Breast epithelium (tissue), 4 donors: ENCODE results near the gene CTSH. TPM values are rescaled to one million over a fixed set of nuclear protein-coding genes. Genes with fewer than 3 reads are reported as not detected.
A peak's percentile ranks its signal among the peaks of the same experiment; 100 is the strongest.

Experiments
- DNase-seq, 2 donors: peaks; one replicate each; pipeline ENCODE4 v3.0.0-alpha.2; 2019; ENCODE audit warnings: low spot score in 2 of 2
- H3K27ac ChIP-seq, 2 donors: fragments of 200-600 bp; sonication (generic) in 1 of 2; one replicate each; pipeline ENCODE4 v1.5.1; 2016 to 2019; ENCODE audit warnings: mild to moderate bottlenecking in 1 of 2
- H3K27me3 ChIP-seq, 2 donors: fragments of 200-600 bp; sonication (generic) in 1 of 2; one replicate each; pipeline versions ENCODE4 v1.5.1 to v1.6.0; 2017 to 2019; ENCODE audit warnings: control low read depth in 1 of 2, mild to moderate bottlenecking in 1 of 2
- H3K36me3 ChIP-seq: fragments of 200-600 bp; one replicate; pipeline ENCODE4 v1.5.1; 2019
- H3K4me1 ChIP-seq, 2 donors: fragments of 200-600 bp; sonication (generic); one replicate each; pipeline ENCODE4 v1.5.1; 2016 to 2019; ENCODE audit warnings: control low read depth in 1 of 2
- H3K4me3 ChIP-seq, 3 donors: fragments of 200-600 bp; sonication (generic); 1 replicate in 2 of 3; 2 replicates in 1 of 3; pipeline ENCODE4 v1.5.1; 2016 to 2019; ENCODE audit warnings: mild to moderate bottlenecking in 3 of 3, moderate library complexity in 2 of 3
- H3K9me3 ChIP-seq, 2 donors: fragments of 200-600 bp; sonication (generic) in 1 of 2; one replicate each; pipeline ENCODE4 v1.5.1; 2016 to 2019; ENCODE audit warnings: control low read depth in 1 of 2
- CTCF ChIP-seq, 3 donors: fragments of 450-650 bp; IDR thresholded peaks; one replicate each; pipeline ENCODE4 v1.5.1; 2016 to 2017; ENCODE audit warnings: antibody characterized with exemption in 3 of 3, mild to moderate bottlenecking in 3 of 3, moderate library complexity in 3 of 3
- POLR2A ChIP-seq: fragments of 450-650 bp; IDR thresholded peaks from one replicate; pipeline ENCODE4 v1.6.1; 2016; ENCODE audit warnings: antibody characterized with exemption, mild to moderate bottlenecking, moderate library complexity
- POLR2AphosphoS5 ChIP-seq, 3 donors: sonication (generic); formaldehyde crosslinking; IDR thresholded peaks; one replicate each; pipeline ENCODE4 v1.6.1; 2017; ENCODE audit warnings: antibody characterized with exemption in 3 of 3
- intact Hi-C: fragments of 100-400 bp; cut with DNase I; formaldehyde crosslinking; loops from one replicate; pipeline ENCODE4 v1.15.1; 2023; ENCODE audit warnings: low total_unique reads
- total RNA-seq, 3 donors: library from RNA; depleted of rRNA; stranded (reverse); fragments of >200 nt; gene quantifications; one replicate each; pipeline ENCODE4 v1.1.0, GENCODE V29; 2016

CTSH gene
- total RNA-seq, 3 donors from 2014 or later = 158 to 272 (median 163) TPM

GRCh38 chr15:78987556-78988360 lies 42.9 kb upstream of the CTSH start:
- intact Hi-C loops = no loop called here
- Histone ChIP-seq H3K36me3 (no peaks in the 10 kb centered on the region), H3K4me3 (no peak overlapping the region), H3K27me3 (no peaks in the 10 kb centered on the region), H3K4me1 (no peaks in the 10 kb centered on the region), H3K9me3 (no peaks in the 10 kb centered on the region), H3K27ac (peak overlapping the region; percentile 85 to 91)
- DNase-seq = no peak
- TF ChIP-seq CTCF (IDR thresholded peaks at IDR 0.05) (no peak), POLR2A (no peak), POLR2AphosphoS5 (IDR thresholded peaks at IDR 0.05) (no peak)

DNA sequence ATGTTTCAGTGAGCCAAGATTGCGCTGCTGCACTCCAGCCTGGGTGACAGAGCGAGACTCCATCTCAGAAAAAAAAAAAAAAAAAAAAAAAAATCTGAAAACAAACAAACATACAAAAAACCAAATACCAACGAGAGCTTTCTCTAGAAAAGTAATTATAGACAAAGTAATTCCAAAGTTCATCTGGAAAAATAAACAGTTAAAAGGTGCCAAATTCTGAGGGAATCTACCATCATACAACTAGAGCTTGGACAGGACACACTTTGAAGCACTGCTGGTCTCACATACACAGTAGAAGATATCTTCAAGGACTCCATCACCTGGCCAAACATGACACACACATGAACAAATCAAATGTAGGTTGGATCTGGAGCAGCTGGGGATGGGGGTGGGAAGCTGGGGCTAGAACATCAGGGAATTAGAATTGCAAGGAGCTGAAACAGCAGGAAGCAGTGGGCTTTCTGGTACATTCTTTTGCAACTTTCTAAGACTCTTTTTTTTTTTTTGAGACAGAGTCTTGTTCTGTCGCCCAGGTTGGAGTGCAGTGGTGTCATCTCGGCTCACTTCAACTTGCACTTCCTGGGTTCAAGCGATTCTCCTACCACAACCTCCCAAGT lies 41.1 kb upstream of the CTSH start:
- no peak for DNase-seq
- Histone ChIP-seq H3K9me3 (no peaks in the 10 kb centered on the region), H3K36me3 (no peaks in the 10 kb centered on the region), H3K27me3 (no peaks in the 10 kb centered on the region), H3K4me1 (no peaks in the 10 kb centered on the region), H3K27ac (no peak overlapping the region), H3K4me3 (no peak overlapping the region)
- no peak for TF ChIP-seq CTCF (IDR thresholded peaks at IDR 0.05)
- no peak for TF ChIP-seq POLR2AphosphoS5 (IDR thresholded peaks at IDR 0.05)
- no peak for TF ChIP-seq POLR2A
- intact Hi-C loops = no loop called here

DNA sequence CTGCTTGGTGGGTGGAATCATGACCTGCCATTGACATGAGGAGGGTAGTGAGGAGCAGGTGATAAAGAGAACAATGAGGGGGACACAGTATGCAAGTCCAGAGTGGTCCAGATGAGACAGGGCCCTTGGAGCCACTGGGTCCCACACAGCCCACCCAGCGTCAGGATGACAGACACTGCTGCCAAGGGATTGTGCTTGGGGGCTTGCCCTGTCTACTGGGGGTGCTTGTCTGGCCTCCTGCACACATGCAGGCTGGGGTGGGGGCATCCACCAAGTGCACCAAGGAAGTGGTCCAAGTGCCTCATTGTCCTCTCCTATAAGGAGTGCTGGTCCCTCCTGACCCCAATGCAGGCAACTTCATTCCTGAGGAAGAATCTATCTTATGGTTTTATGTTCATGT lies 39.2 kb upstream of the CTSH start:
- Histone ChIP-seq H3K27ac (peak overlapping the region in 1 of 2 donors; percentile 25), H3K4me3 (no peak overlapping the region), H3K9me3 (no peaks in the 10 kb centered on the region), H3K36me3 (no peaks in the 10 kb centered on the region), H3K27me3 (no peaks in the 10 kb centered on the region), H3K4me1 (no peaks in the 10 kb centered on the region)
- DNase-seq = no peak
- TF ChIP-seq CTCF (IDR thresholded peaks at IDR 0.05) = no peak
- no peak for TF ChIP-seq POLR2AphosphoS5 (IDR thresholded peaks at IDR 0.05)
- TF ChIP-seq POLR2A = no peak
- intact Hi-C loops = no loop called here

DNA sequence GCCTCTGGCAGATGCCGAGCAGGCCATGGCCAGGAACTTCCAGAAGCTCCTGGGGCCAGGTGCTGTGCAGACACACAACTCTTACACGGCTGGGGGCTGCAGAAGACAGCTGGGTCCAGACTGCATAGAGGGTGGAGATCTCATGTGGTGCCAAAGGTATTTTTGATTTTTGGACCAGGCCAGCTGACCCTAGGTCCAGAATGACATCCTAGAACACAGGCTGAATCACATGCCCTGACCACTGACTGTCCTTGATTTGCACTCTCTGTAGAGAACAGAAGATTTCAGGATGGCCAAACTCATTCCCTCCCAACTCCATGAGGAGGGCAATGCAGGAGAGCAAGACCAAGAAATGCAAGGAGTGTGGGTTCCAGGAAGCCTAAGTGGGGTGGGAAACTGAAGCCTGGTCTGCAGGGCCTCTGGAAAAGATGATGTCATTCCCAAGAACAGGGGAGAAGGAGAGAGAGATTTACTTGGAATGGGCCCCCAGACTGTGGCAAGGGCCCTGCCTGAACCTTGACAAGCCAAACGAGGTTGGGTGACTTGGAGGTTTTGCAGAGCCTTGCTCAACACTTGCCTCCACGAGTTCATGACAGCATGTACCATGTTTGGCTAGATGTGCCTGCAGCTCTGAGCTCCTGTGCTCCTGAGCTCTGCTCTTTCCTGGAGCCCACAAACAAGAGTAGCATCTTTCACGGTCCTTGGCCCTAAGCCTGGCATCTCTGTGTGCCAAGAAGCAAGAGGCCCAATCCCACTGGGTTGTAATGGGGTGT lies 38.5 kb upstream of the CTSH start:
- H3K27ac ChIP-seq = peak overlapping the region in 1 of 2 donors; percentile 43
- H3K4me1 ChIP-seq = no peaks in the 10 kb centered on the region
- intact Hi-C loops = no loop called here
- H3K4me3 ChIP-seq = no peak overlapping the region
- no peaks in the 10 kb centered on the region for H3K27me3 ChIP-seq
- no peak for DNase-seq
- H3K9me3 ChIP-seq = no peaks in the 10 kb centered on the region
- TF ChIP-seq POLR2AphosphoS5 (IDR thresholded peaks at IDR 0.05) (no peak), CTCF (IDR thresholded peaks at IDR 0.05) (no peak), POLR2A (no peak)
- no peaks in the 10 kb centered on the region for H3K36me3 ChIP-seq
